Activated T-cell treated with anti-CD3 and anti-CD28 coated beads, Interleukin-2, amount 50 U/mL, for 4 hours (primary cell): Measurements from ENCODE around the gene DYNC1LI1. TPM values are rescaled to one million over a fixed set of nuclear protein-coding genes. Genes with fewer than 3 reads are reported as not detected.

ENCODE experiments used
- ATAC-seq, 2 donors: fragments of 200-7000 bp; cut with Tn5 transposase; one replicate each; pipeline ENCODE4 v1.10.0; 2021
- DNase-seq: peaks from one replicate; pipeline ENCODE4 v3.0.0-alpha.2; 2020
- H3K27me3 Mint-ChIP-seq: one replicate; pipeline ENCODE4 v1.8.0; 2021; ENCODE audit warnings: low read depth, mixed read lengths
- H3K36me3 Mint-ChIP-seq: one replicate; pipeline ENCODE4 v1.8.0; 2022; ENCODE audit warnings: mixed read lengths; ENCODE audit not compliant: insufficient read depth
- H3K4me1 Mint-ChIP-seq: one replicate; pipeline ENCODE4 v1.8.0; 2021; ENCODE audit warnings: low read depth, mixed read lengths
- H3K4me3 Mint-ChIP-seq: one replicate; pipeline ENCODE4 v1.8.0; 2021; ENCODE audit warnings: mild to moderate bottlenecking, moderate library complexity, mixed read lengths
- H3K9me3 Mint-ChIP-seq: one replicate; pipeline ENCODE4 v1.8.0; 2021; ENCODE audit warnings: mixed read lengths
- total RNA-seq, 3 donors: library from RNA; stranded (reverse); gene quantifications; one replicate each; pipeline ENCODE4 v1.2.1, GENCODE V29; 2021

DYNC1LI1 gene
- total RNA-seq, 3 donors from 2014 or later: 53.1 to 54.1 (median 53.3) TPM

DNA sequence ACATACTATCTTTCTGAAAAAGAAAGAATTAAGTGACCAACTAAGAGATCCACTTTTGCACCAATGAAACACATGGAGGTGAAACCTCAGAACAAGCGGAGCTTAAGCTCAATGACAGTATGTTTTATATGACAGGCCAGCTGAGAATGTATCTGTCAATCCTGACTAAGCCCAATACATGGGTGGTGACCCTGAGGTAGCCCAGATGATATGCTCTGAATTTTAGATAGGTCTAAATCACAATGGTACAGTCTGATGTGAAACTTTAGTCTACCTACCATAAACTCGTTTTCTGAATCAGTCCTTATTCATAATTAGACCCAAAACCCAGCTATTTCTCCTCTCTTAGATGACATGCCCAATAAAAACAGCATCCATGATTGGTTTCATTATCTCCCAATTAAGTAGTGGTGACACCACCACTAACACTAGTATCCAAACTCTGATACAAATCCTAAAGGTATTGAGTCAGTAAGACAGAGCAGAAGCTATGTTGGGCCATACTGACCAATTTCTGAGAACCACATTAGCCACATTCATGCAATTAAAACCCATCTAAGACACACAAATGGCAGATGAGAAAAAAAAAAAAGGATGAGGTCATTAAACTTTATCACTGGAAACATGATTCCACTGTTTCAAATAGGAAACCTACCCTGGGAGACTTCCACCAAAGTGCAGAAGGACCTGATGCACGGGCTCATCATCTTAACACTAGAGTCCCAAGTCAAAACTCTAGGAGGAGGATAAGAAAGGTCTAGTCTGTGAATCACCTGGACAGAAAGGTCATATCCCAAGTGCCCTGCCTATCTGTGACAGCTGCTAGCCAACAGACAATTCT lies 88.6 kb downstream of the DYNC1LI1 start:
- Mint-ChIP-seq H3K36me3 (peaks cover 52% of the 10 kb centered on the region), H3K9me3 (no peaks in the 10 kb centered on the region), H3K4me1 (peaks cover 26% of the 10 kb centered on the region), H3K4me3 (no peak overlapping the region), H3K27me3 (no peaks in the 10 kb centered on the region)
- ATAC-seq (peak; percentile 30 to 52), DNase-seq (no peak)

DNA sequence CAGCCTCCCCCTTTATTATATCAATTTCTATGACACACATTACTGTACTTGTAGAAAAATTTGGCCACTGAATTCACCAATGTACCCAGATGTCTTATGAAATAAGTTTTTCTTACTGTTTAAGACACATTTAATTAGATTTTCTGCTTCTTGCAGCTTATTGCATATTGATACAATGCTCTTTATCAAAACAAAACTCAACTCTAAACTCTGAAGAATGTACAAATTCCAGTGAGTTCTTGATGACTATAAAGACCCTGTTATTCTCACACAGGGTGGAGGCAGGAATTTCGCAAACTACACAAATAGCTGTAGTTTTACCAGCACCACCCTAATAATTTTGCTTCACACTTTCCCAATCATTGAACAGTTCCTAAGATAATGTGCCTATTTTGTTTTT lies 90.1 kb downstream of the DYNC1LI1 start:
- no peak for ATAC-seq
- no peak for DNase-seq
- Mint-ChIP-seq H3K9me3 (no peaks in the 10 kb centered on the region), H3K36me3 (peaks cover 52% of the 10 kb centered on the region), H3K27me3 (no peaks in the 10 kb centered on the region), H3K4me3 (no peak overlapping the region), H3K4me1 (peaks cover 28% of the 10 kb centered on the region)

Other genes starting within 250 kb of the DYNC1LI1 start
- gene CMTM7, start 179.0 kb downstream of the DYNC1LI1 start, total RNA-seq: 10 to 100 TPM; 19.1 to 23.2 (median 21.3) TPM
- 10 to 100 TPM; 44.3 to 60.9 (median 47.9) TPM for gene CMTM6, start 68.0 kb downstream of the DYNC1LI1 start, total RNA-seq
- gene CNOT10, start 114.3 kb upstream of the DYNC1LI1 start, total RNA-seq: 10 to 100 TPM; 48.3 to 50.1 (median 48.6) TPM
- under 1 TPM; 0.18 to 0.25 (median 0.19) TPM for gene TRIM71, start 247.1 kb upstream of the DYNC1LI1 start, total RNA-seq